ENCODE data around the gene PSMB8.
A peak's percentile ranks its signal among the peaks of the same experiment; 100 is the strongest.

PSMB8 gene

DNA sequence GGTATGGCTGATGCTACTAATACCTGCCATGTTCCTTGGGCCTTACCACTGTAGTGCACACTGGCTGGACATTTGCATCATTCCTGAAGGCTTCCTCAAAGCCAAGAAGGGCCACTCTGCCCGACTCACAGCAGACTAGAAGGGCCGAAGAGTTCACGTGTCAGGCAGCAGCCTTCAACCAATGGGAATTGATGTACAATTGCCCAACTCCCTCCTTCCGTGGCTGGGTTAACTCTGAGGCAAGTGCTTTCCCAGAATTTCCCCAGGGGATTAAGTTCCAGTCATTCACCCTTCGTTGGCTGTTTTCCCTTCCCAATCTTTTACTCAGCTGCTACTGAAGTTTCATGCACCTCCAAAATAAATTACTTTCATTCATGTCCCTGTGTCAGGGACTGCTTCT is 39.9 kb upstream of the PSMB8 start:
- TF ChIP-seq, protein P1, sequence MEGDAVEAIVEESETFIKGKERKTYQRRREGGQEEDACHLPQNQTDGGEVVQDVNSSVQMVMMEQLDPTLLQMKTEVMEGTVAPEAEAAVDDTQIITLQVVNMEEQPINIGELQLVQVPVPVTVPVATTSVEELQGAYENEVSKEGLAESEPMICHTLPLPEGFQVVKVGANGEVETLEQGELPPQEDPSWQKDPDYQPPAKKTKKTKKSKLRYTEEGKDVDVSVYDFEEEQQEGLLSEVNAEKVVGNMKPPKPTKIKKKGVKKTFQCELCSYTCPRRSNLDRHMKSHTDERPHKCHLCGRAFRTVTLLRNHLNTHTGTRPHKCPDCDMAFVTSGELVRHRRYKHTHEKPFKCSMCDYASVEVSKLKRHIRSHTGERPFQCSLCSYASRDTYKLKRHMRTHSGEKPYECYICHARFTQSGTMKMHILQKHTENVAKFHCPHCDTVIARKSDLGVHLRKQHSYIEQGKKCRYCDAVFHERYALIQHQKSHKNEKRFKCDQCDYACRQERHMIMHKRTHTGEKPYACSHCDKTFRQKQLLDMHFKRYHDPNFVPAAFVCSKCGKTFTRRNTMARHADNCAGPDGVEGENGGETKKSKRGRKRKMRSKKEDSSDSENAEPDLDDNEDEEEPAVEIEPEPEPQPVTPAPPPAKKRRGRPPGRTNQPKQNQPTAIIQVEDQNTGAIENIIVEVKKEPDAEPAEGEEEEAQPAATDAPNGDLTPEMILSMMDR (IDR thresholded peaks at IDR 0.05), result no peak

- TF ChIP-seq, protein P1 (IDR thresholded peaks at IDR 0.05), result no peak
Measured at GRCh38 chr6:32882879-32883250, 39.0 kb upstream of the PSMB8 start.

DNA sequence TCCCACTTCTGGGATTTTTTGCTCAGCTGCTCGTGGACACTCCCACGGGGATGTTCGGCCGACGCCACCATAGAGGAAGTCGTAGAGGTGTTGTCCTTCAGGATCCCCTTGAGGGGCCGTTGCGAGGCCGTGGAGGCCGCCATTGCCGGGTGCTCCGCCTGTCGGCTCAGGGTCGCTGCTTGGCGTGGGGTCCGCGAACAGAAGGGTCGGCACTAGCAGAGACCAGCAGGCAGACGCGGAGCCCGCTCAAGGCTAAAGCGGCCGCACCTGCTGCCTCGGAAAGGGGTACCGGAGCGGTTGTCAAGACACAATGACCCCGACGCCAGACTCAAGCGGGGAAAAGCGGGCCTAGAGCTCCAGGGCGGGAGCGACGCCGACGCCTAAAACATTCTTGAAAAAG is 35.8 kb upstream of the PSMB8 start:
- TF ChIP-seq, protein P1 (IDR thresholded peaks at IDR 0.05), result no peak

DNA sequence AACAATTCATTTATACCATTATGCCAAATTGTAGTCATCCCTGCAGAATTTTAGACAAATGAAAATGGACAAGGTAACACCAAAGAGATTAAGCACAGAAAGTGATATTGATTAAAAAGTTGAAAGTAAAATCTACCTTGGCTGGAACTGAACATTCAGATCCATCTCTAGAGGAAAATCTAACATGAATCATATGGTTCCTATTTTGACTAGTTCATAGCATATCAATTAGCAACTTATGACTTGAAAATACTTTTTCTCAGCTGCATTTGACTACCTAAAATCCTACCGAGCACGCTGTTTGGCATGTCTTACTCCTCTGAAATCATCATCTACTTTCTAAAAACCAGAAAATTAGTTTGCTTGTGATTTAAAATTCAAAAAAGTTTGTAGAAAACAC is 32.8 kb upstream of the PSMB8 start:
- TF ChIP-seq, protein P1 (IDR thresholded peaks at IDR 0.05), result no peak

GRCh38 chr6:32868257-32868788 is 24.5 kb upstream of the PSMB8 start:
- TF ChIP-seq, protein P1 (IDR thresholded peaks at IDR 0.05), result peak; percentile 85

DNA sequence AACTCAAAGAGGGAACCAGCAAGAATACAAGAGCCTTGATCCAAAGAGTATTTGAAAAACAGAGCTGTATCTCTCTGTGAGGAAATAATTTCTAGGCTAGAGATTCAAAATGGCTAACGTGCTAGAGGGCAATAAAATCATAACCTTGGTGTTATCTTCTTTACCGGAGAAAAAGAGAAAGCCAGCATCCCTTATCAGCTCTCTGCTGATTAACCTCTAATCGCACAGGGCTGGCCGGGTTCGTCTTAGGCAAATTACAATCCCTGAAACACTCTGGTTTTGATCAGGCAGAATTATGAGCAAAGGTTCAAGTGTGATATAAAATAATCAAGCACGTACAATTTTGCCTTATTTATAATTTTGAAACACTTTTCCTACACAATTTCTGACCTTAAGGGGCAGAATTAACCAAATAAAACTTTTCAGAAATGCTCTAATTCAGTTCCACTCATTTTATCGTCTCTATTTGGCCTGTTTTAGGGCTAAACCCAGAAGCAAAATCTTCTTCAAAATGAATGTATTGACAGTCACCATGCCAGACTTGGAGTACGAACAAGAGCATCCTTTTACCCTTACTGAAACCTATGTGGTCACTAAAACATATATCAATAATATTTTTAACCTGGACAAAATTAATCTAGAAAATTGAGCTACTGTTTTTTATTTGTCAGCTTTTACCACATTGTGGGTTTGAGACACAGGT is 23.9 kb upstream of the PSMB8 start:
- TF ChIP-seq, protein P1 (IDR thresholded peaks at IDR 0.05), result no peak

DNA sequence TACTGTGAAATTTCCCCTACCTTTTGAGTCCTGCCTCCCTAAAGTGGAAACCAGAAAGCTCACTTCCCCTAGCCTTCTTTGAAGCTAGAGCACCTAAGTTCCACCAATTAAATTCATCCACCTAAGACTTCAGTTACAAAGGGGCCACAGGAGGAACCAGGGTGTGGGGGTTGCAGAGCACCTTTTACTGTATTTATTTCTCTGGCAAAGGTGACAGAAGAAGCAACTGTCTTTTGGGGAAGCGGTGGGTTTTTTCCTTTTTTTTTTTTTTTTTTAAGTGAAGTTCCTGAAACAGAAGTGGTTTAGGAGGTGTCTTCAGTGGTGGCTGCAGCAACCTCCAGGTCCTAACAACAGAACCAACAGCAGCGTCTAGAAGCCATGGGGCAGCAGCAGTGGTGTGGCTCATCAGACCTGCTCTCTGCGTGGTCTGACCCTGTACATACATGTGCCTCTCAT is 23.2 kb upstream of the PSMB8 start:
- TF ChIP-seq, protein P1 (IDR thresholded peaks at IDR 0.05), result no peak
